ENCODE data around the gene PLAAT2.

- no peak for TF ChIP-seq CTCF (IDR thresholded peaks at IDR 0.05)
- TF ChIP-seq POLR2A (IDR thresholded peaks at IDR 0.05) = no peak
Observed at GRCh38 chr11:63569570-63569969, 6.4 kb upstream of the PLAAT2 start.
